Cardiac muscle cell (in vitro differentiated cells and primary cell): Measurements from ENCODE around the gene LSM4. TPM values are rescaled to one million over a fixed set of nuclear protein-coding genes. Genes with fewer than 3 reads are reported as not detected.
A peak's percentile ranks its signal among the peaks of the same experiment; 100 is the strongest.

Experiments used
- DNase-seq, 2 donors: peaks; one replicate each; pipeline versions ENCODE4 v3.0.0 to v3.0.0-alpha.2; 2010 to 2017; ENCODE audit warnings: low read depth in 1 of 2, low spot score in 1 of 2
- H3K27ac ChIP-seq: fragments of 200-600 bp; sonication (generic); 2 replicates; pipeline ENCODE4 v1.5.1; 2016
- H3K27me3 ChIP-seq: fragments of 200-600 bp; sonication (generic); 2 replicates; pipeline ENCODE4 v1.6.0; 2016; ENCODE audit warnings: control low read depth
- H3K36me3 ChIP-seq: fragments of 200-600 bp; sonication (generic); 2 replicates; pipeline ENCODE4 v1.5.1; 2016; ENCODE audit warnings: control low read depth
- H3K4me1 ChIP-seq: fragments of 200-600 bp; sonication (generic); 2 replicates; pipeline ENCODE4 v1.8.1; 2017; ENCODE audit warnings: low read depth, mild to moderate bottlenecking, mixed run types
- H3K4me3 ChIP-seq: fragments of 200-600 bp; sonication (generic); 2 replicates; pipeline ENCODE4 v1.5.1; 2016; ENCODE audit warnings: mild to moderate bottlenecking
- H3K9me3 ChIP-seq: fragments of 200-600 bp; sonication (generic); 2 replicates; pipeline ENCODE4 v1.5.1; 2017; ENCODE audit warnings: low read depth, mild to moderate bottlenecking, control low read depth
- polyA plus RNA-seq: library from polyadenylated mRNA; unstranded; fragments of >200 nt; fragmentation: Nextera tagmentation; extraction: Ambion mirVana; gene quantifications from 2 replicates; pipeline ENCODE4 v1.2.1, GENCODE V29; 2016
- total RNA-seq: library from RNA; depleted of rRNA; stranded (reverse); fragments of >200 nt; gene quantifications from 2 replicates; pipeline ENCODE4 v1.2.3, GENCODE V29; 2016
- TF ChIP-seq, protein P1 (sequence below): IDR thresholded peaks from 2 replicates; pipeline ENCODE4 v1.5.1; 2012; ENCODE audit warnings: low read depth, mild to moderate bottlenecking, low read length

The LSM4 gene
- total and polyA plus RNA-seq, 2 experiments from 2014 or later = 418 to 493 TPM

GRCh38 chr19:18273561-18274218 is 49.2 kb downstream of the LSM4 start:
- no peaks in the 10 kb centered on the region for H3K27me3 ChIP-seq
- H3K36me3 ChIP-seq = peaks cover 7% of the 10 kb centered on the region
- H3K9me3 ChIP-seq = no peaks in the 10 kb centered on the region
- DNase-seq = no peak
- H3K4me3 ChIP-seq = no peak overlapping the region
- TF ChIP-seq, protein P1, sequence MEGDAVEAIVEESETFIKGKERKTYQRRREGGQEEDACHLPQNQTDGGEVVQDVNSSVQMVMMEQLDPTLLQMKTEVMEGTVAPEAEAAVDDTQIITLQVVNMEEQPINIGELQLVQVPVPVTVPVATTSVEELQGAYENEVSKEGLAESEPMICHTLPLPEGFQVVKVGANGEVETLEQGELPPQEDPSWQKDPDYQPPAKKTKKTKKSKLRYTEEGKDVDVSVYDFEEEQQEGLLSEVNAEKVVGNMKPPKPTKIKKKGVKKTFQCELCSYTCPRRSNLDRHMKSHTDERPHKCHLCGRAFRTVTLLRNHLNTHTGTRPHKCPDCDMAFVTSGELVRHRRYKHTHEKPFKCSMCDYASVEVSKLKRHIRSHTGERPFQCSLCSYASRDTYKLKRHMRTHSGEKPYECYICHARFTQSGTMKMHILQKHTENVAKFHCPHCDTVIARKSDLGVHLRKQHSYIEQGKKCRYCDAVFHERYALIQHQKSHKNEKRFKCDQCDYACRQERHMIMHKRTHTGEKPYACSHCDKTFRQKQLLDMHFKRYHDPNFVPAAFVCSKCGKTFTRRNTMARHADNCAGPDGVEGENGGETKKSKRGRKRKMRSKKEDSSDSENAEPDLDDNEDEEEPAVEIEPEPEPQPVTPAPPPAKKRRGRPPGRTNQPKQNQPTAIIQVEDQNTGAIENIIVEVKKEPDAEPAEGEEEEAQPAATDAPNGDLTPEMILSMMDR = no peak
- no peaks in the 10 kb centered on the region for H3K4me1 ChIP-seq
- H3K27ac ChIP-seq = no peak overlapping the region

DNA sequence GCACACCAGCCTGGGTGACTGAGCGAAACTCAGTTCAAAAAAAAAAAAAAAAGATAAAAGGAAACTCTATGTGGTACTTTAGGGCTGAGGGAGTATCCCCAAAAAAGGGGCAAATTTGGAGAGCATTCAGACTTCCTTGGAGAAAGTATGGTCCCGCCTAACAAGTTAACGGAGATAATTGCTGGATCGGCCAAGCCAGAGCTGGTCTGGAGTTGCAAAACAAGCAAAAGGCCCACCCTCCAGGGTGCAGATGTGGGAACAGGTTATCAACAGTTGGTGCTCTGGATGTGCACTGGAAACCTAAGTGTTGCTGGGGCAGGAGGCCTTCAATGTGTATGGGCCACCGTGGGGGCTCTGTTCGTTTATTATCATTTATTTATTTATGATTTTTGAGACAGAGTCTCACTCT is 51.4 kb downstream of the LSM4 start:
- DNase-seq = peak in 1 of 2 donors; percentile 10
- no peaks in the 10 kb centered on the region for H3K4me1 ChIP-seq
- no peaks in the 10 kb centered on the region for H3K9me3 ChIP-seq
- no peaks in the 10 kb centered on the region for H3K36me3 ChIP-seq
- no peak overlapping the region for H3K27ac ChIP-seq
- no peaks in the 10 kb centered on the region for H3K27me3 ChIP-seq
- TF ChIP-seq, protein P1 = no peak
- H3K4me3 ChIP-seq = no peak overlapping the region

DNA sequence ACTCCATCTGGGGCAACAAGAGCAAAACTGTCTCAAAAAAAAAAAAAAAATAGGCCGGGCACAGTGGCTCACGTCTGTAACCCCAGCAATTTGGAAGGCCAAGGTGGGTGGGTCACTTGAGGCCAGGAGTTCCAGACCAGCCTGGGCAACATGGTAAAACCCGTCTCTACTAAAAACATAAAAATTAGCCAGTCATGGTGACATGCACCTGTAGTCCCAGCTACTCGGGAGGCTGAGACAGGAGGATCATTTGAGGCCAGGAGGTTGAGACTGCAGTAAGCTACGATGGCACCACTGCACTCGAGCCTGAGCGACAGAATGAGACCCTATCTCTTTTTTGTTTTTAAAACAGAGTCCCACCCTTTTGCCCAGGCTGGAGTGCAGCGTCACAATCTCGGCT is 52.5 kb downstream of the LSM4 start:
- Histone ChIP-seq H3K4me1 (no peaks in the 10 kb centered on the region), H3K27ac (no peak overlapping the region), H3K4me3 (no peak overlapping the region), H3K36me3 (no peaks in the 10 kb centered on the region), H3K27me3 (no peaks in the 10 kb centered on the region), H3K9me3 (no peaks in the 10 kb centered on the region)
- TF ChIP-seq, protein P1 = no peak
- DNase-seq = no peak

GRCh38 chr19:18269070-18269723 is 53.7 kb downstream of the LSM4 start:
- Histone ChIP-seq H3K27me3 (no peaks in the 10 kb centered on the region), H3K4me1 (no peaks in the 10 kb centered on the region), H3K36me3 (no peaks in the 10 kb centered on the region), H3K27ac (no peak overlapping the region), H3K9me3 (no peaks in the 10 kb centered on the region), H3K4me3 (no peak overlapping the region)
- no peak for DNase-seq
- TF ChIP-seq, protein P1 = no peak

GRCh38 chr19:18266771-18267686 is 55.8 kb downstream of the LSM4 start:
- no peak overlapping the region for H3K27ac ChIP-seq

More at GRCh38 chr19:18266771-18267686, 55.8 kb downstream of the LSM4 start:
- H3K4me1 ChIP-seq = no peaks in the 10 kb centered on the region
- H3K9me3 ChIP-seq = no peaks in the 10 kb centered on the region
- no peaks in the 10 kb centered on the region for H3K27me3 ChIP-seq
- DNase-seq = no peak
- TF ChIP-seq, protein P1 = no peak
- H3K36me3 ChIP-seq = no peaks in the 10 kb centered on the region
- no peak overlapping the region for H3K4me3 ChIP-seq
